ENCODE results near the gene PLOD1.
A peak's percentile ranks its signal among the peaks of the same experiment; 100 is the strongest.
"Not testable (repeated sequence)": the region's sequence is repeated elsewhere in the genome, so short reads cannot be mapped to it uniquely, and the experiment has no call there.

The PLOD1 gene

GRCh38 chr1:11904978-11905377 lies 29.5 kb upstream of the PLOD1 start:
- no peak for DNase-seq (ENCODE audit: low spot score)
- no peak for TF ChIP-seq CTCF (IDR thresholded peaks at IDR 0.05; ENCODE audit: borderline replicate concordance, control extremely low read depth, extremely low read depth, insufficient read depth, missing control alignments)
- in situ Hi-C loops (cut with MboI; ENCODE audit: low sequenced_read_pairs, unreplicated experiment): loop anchor here (10.0 kb wide), 1 partner anchor 60 kb away; the partner anchor contains the start of gene NPPA

GRCh38 chr1:11906870-11907269 lies 27.6 kb upstream of the PLOD1 start:
- in situ Hi-C loops (cut with MboI; ENCODE audit: low sequenced_read_pairs, unreplicated experiment): loop anchor here (10.0 kb wide), 1 partner anchor 62 kb away; the partner anchor contains the start of gene NPPA
- no peak for TF ChIP-seq CTCF (IDR thresholded peaks at IDR 0.05; ENCODE audit: borderline replicate concordance, control extremely low read depth, extremely low read depth, insufficient read depth, missing control alignments)
- DNase-seq (ENCODE audit: low spot score): no peak

GRCh38 chr1:11907275-11908094 lies 27.0 kb upstream of the PLOD1 start:
- in situ Hi-C loops (cut with MboI; ENCODE audit: low sequenced_read_pairs, unreplicated experiment): loop anchor here (10.0 kb wide), 1 partner anchor 63 kb away; the partner anchor contains the start of gene NPPA
- DNase-seq (ENCODE audit: low spot score): peak; percentile 91
- TF ChIP-seq CTCF (IDR thresholded peaks at IDR 0.05; ENCODE audit: borderline replicate concordance, control extremely low read depth, extremely low read depth, insufficient read depth, missing control alignments): peak; percentile 95

- in situ Hi-C loops (cut with MboI; ENCODE audit: low sequenced_read_pairs, unreplicated experiment): loop anchor here (10.0 kb wide), 1 partner anchor 63 kb away; the partner anchor contains the start of gene NPPA
- TF ChIP-seq CTCF (IDR thresholded peaks at IDR 0.05; ENCODE audit: borderline replicate concordance, control extremely low read depth, extremely low read depth, insufficient read depth, missing control alignments): no peak
- peak; percentile 79 for DNase-seq (ENCODE audit: low spot score)
Observed at GRCh38 chr1:11908095-11908675, 26.3 kb upstream of the PLOD1 start.

GRCh38 chr1:11910914-11911228 lies 23.6 kb upstream of the PLOD1 start:
- in situ Hi-C loops (cut with MboI; ENCODE audit: low sequenced_read_pairs, unreplicated experiment): not testable (repeated sequence)

GRCh38 chr1:11912000-11912399 lies 22.5 kb upstream of the PLOD1 start:
- in situ Hi-C loops (cut with MboI; ENCODE audit: low sequenced_read_pairs, unreplicated experiment): no loop called here

More at GRCh38 chr1:11910914-11911228, 23.6 kb upstream of the PLOD1 start:
- DNase-seq (ENCODE audit: low spot score): not testable (repeated sequence)

GRCh38 chr1:11912482-11913216 lies 21.9 kb upstream of the PLOD1 start:
- in situ Hi-C loops (cut with MboI; ENCODE audit: low sequenced_read_pairs, unreplicated experiment); DNase-seq (ENCODE audit: low spot score): not testable (repeated sequence)

More at GRCh38 chr1:11912000-11912399, 22.5 kb upstream of the PLOD1 start:
- TF ChIP-seq CTCF (IDR thresholded peaks at IDR 0.05; ENCODE audit: borderline replicate concordance, control extremely low read depth, extremely low read depth, insufficient read depth, missing control alignments): no peak
- no peak for DNase-seq (ENCODE audit: low spot score)
